B cell (primary cell): ENCODE results near the gene SELENBP1. TPM values are rescaled to one million over a fixed set of nuclear protein-coding genes. Genes with fewer than 3 reads are reported as not detected.

ENCODE experiments used
- ATAC-seq: fragments of 200-7000 bp; cut with Tn5 transposase; one replicate; pipeline ENCODE4 v1.10.0; 2021; ENCODE audit warnings: low read depth, mild to moderate bottlenecking, moderate number of reproducible peaks, moderate library complexity
- CTCF ChIA-PET: fragments of 350-600 bp; sonication (Branson Sonifier 250); formaldehyde crosslinking; loops from one replicate; lab custom pipeline; 2021; ENCODE audit warnings: antibody characterized with exemption, inconsistent platforms; lab: Charles Lee
- POLR2A ChIA-PET: fragments of 350-600 bp; sonication (Branson Sonifier 250); formaldehyde crosslinking; loops from one replicate; lab custom pipeline; 2021; ENCODE audit warnings: antibody characterized with exemption; lab: Charles Lee
- DNase-seq: peaks from one replicate; pipeline ENCODE4 v3.0.0; 2013
- H2AFZ ChIP-seq: 2 replicates; pipeline ENCODE4 v1.6.1; 2012; ENCODE audit warnings: mild to moderate bottlenecking, low read depth, low read length; ENCODE audit not compliant: insufficient read depth, poor library complexity, severe bottlenecking
- H3K27ac ChIP-seq, 2 donors: 1 replicate in 1 of 2; 2 replicates in 1 of 2; pipeline ENCODE4 v1.5.1; 2012 to 2013; ENCODE audit warnings: low read length in 2 of 2, mild to moderate bottlenecking in 2 of 2, moderate library complexity in 1 of 2
- H3K27me3 ChIP-seq, 4 experiments: fragments of 200-600 bp in 1 of 4; sonication (generic) in 1 of 4; replicated peaks in 1 of 4; 1 replicate in 2 of 4; 2 replicates in 2 of 4; pipeline versions ENCODE4 v1.6.1 to v1.7.0; 2013 to 2016; ENCODE audit warnings: low read length in 3 of 4, mild to moderate bottlenecking in 2 of 4, mixed read lengths in 1 of 4, moderate library complexity in 1 of 4; ENCODE audit not compliant: insufficient read depth in 4 of 4, control insufficient read depth in 3 of 4; ENCODE audit errors: control extremely low read depth in 1 of 4
- H3K36me3 ChIP-seq, 2 experiments: replicated peaks in 1 of 2; 1 replicate in 1 of 2; 2 replicates in 1 of 2; pipeline versions ENCODE4 v1.6.1 to v1.7.1; 2013; ENCODE audit warnings: low read length in 1 of 2; ENCODE audit not compliant: insufficient read depth in 2 of 2, control insufficient read depth in 1 of 2; ENCODE audit errors: control extremely low read depth in 1 of 2, extremely low read depth in 1 of 2
- H3K4me1 ChIP-seq, 2 donors: fragments of 200-600 bp in 1 of 2; sonication (generic) in 1 of 2; 1 replicate in 1 of 2; 2 replicates in 1 of 2; pipeline versions ENCODE4 v1.5.1 to v1.6.1; 2013 to 2017; ENCODE audit warnings: low read length in 2 of 2; ENCODE audit not compliant: control insufficient read depth in 2 of 2, insufficient read depth in 2 of 2
- H3K4me2 ChIP-seq: replicated peaks from 2 replicates; pipeline ENCODE3; 2012; ENCODE audit warnings: mild to moderate bottlenecking, low read depth, low read length; ENCODE audit not compliant: poor library complexity, severe bottlenecking
- H3K4me3 ChIP-seq, 5 experiments: fragments of 200-600 bp in 1 of 5; sonication (generic) in 1 of 5; 1 replicate in 3 of 5; 2 replicates in 2 of 5; pipeline versions ENCODE4 v1.5.1 to v1.7.0; 2011 to 2016; ENCODE audit warnings: low read length in 4 of 5, mild to moderate bottlenecking in 4 of 5, low read depth in 2 of 5, control low read depth in 1 of 5, moderate library complexity in 1 of 5; ENCODE audit not compliant: insufficient read depth in 1 of 5; ENCODE audit errors: control extremely low read depth in 1 of 5, extremely low read depth in 1 of 5
- H3K79me2 ChIP-seq: fragments of 200-600 bp; sonication (generic); one replicate; pipeline ENCODE4 v1.6.0; 2016; ENCODE audit warnings: low read length; ENCODE audit not compliant: control insufficient read depth, insufficient read depth
- H3K9ac ChIP-seq: fragments of 200-600 bp; sonication (generic); 2 replicates; pipeline ENCODE4 v1.6.1; 2017; ENCODE audit warnings: mild to moderate bottlenecking, low read length, moderate library complexity
- H3K9me3 ChIP-seq, 3 donors: one replicate each; pipeline versions ENCODE4 v1.6.1 to v1.7.1; 2013; ENCODE audit warnings: low read length in 2 of 3; ENCODE audit not compliant: control insufficient read depth in 2 of 3, insufficient read depth in 1 of 3; ENCODE audit errors: control extremely low read depth in 1 of 3
- H4K20me1 ChIP-seq: 2 replicates; pipeline ENCODE4 v1.6.0; 2012; ENCODE audit warnings: mild to moderate bottlenecking, low read length; ENCODE audit not compliant: insufficient read depth, control insufficient read depth, poor library complexity, severe bottlenecking
- H3K27ac Mint-ChIP-seq: one replicate; pipeline ENCODE4 v1.8.0; 2021; ENCODE audit warnings: mixed read lengths
- H3K27me3 Mint-ChIP-seq: one replicate; pipeline ENCODE4 v1.8.0; 2021; ENCODE audit warnings: mixed read lengths
- H3K4me1 Mint-ChIP-seq: one replicate; pipeline ENCODE4 v1.8.0; 2021; ENCODE audit warnings: mixed read lengths
- H3K4me3 Mint-ChIP-seq: one replicate; pipeline ENCODE4 v1.8.0; 2021; ENCODE audit warnings: mixed read lengths
- H3K9me3 Mint-ChIP-seq: one replicate; pipeline ENCODE4 v1.8.0; 2022; ENCODE audit warnings: mixed read lengths; ENCODE audit not compliant: insufficient read depth
- EZH2 ChIP-seq: IDR thresholded peaks from 2 replicates; pipeline ENCODE4 v1.6.1; 2012; ENCODE audit warnings: borderline replicate concordance, low read depth, mild to moderate bottlenecking, moderate library complexity, low read length; ENCODE audit not compliant: insufficient read depth, poor library complexity, severe bottlenecking
- WGBS: methylation state at CpG from one replicate; pipeline ENCODE4 v1.1.5; 2013; ENCODE audit warnings: missing lambda C conversion rate; ENCODE audit not compliant: insufficient coverage; 5-methylcytosine and 5-hydroxymethylcytosine counted together
- intact Hi-C: fragments of 100-400 bp; cut with micrococcal nuclease; formaldehyde crosslinking; loops from one replicate; pipeline ENCODE4 v1.10.0; 2022
- polyA plus RNA-seq: library from polyadenylated mRNA; depleted of rRNA; stranded (reverse); fragments of >200 nt; gene quantifications from 2 replicates; pipeline ENCODE4 v1.2.3, GENCODE V29; 2012
- total RNA-seq, 2 donors: library from RNA; stranded (reverse); fragments of 120-200 nt in 1 of 2; gene quantifications; 1 replicate in 1 of 2; 2 replicates in 1 of 2; pipeline versions ENCODE4 v1.2.3 to v1.2.4, GENCODE V29; 2013 to 2022
- TF ChIP-seq, protein P1 (sequence below): fragments of 200-600 bp; IDR thresholded peaks from one replicate; pipeline ENCODE4 v1.8.0; 2022; ENCODE audit warnings: antibody characterized with exemption, mild to moderate bottlenecking

The SELENBP1 gene
- total and polyA plus RNA-seq, 2 donors (not counting 1 experiment from before 2014, with no cell fraction given) = 0.37 TPM; not detected in 1

DNA sequence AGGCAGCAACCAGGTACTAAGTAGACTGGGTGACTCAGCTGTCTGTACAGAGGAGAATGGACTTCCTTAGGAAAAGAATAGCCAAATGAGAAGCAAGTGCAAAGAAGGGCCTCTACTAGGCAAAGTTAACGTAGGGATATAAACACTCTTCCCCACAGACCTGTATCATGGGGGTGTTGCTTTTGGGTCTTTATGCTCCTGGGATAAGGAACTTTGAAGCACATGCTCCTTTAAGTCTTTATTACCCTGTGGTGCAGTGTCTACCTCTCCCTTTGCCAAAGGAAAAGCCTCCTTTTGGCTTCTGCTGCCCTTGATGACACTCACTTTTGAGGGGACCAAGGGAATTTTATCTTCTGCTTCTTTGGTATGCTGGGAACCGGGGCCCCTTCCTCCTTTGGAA, 30.5 kb downstream of the SELENBP1 start:
- Histone ChIP-seq H3K27ac (peak overlapping the region; percentile 3 to 99), H3K4me2 (no peak overlapping the region), H3K36me3 (peaks cover 3 to 44% of the 10 kb centered on the region in 2 experiments), H3K27me3 (no peaks in the 10 kb centered on the region), H2AFZ (no peak overlapping the region), H4K20me1 (no peaks in the 10 kb centered on the region), H3K9me3 (no peaks in the 10 kb centered on the region), H3K4me1 (peaks cover 28 to 30% of the 10 kb centered on the region in 2 donors), H3K79me2 (peaks cover 31% of the 10 kb centered on the region), H3K4me3 (no peak overlapping the region), H3K9ac (no peak overlapping the region)
- ChIA-PET CTCF (interaction anchor here (3.5 to 9.8 kb wide), 3 partner anchors 13 to 57 kb away, joined by 28 to 239 read pairs (median 148); partner anchors contain the start of genes PI4KB and PSMB4), POLR2A (interaction anchor here (1.6 to 2.1 kb wide), 2 partner anchors 13 to 14 kb away, joined by 3 to 7 read pairs; no protein-coding TSS in a partner anchor)
- Mint-ChIP-seq H3K4me3 (no peak overlapping the region), H3K27ac (peak overlapping the region; percentile 41), H3K9me3 (no peaks in the 10 kb centered on the region), H3K4me1 (peaks cover 46% of the 10 kb centered on the region), H3K27me3 (no peaks in the 10 kb centered on the region)
- 100% methylated on average over 1 of the region's 2 CpGs for WGBS
- DNase-seq (no peak), ATAC-seq (no peak)
- intact Hi-C loops = loop anchor here (10.0 kb wide), 1 partner anchor 177 kb away; the partner anchor contains the start of genes LYSMD1 and SCNM1
- TF ChIP-seq, protein P1, sequence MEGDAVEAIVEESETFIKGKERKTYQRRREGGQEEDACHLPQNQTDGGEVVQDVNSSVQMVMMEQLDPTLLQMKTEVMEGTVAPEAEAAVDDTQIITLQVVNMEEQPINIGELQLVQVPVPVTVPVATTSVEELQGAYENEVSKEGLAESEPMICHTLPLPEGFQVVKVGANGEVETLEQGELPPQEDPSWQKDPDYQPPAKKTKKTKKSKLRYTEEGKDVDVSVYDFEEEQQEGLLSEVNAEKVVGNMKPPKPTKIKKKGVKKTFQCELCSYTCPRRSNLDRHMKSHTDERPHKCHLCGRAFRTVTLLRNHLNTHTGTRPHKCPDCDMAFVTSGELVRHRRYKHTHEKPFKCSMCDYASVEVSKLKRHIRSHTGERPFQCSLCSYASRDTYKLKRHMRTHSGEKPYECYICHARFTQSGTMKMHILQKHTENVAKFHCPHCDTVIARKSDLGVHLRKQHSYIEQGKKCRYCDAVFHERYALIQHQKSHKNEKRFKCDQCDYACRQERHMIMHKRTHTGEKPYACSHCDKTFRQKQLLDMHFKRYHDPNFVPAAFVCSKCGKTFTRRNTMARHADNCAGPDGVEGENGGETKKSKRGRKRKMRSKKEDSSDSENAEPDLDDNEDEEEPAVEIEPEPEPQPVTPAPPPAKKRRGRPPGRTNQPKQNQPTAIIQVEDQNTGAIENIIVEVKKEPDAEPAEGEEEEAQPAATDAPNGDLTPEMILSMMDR = no peak
- no peak for TF ChIP-seq EZH2
